HEK293T (cell line): ENCODE results near the gene CTTNBP2.

Experiments
- ARNT ChIP-seq: fragments of 450-650 bp; IDR thresholded peaks from 2 replicates; pipeline ENCODE4 v1.6.1; 2017; ENCODE audit warnings: mild to moderate bottlenecking
- CTBP1 ChIP-seq: fragments of 450-650 bp; IDR thresholded peaks from 2 replicates; pipeline ENCODE4 v1.6.1; 2016; ENCODE audit warnings: borderline replicate concordance
- FOXM1 ChIP-seq: fragments of 450-650 bp; IDR thresholded peaks from 2 replicates; pipeline ENCODE4 v1.6.1; 2017; ENCODE audit warnings: mild to moderate bottlenecking, borderline replicate concordance
- SP1 ChIP-seq: fragments of 450-650 bp; IDR thresholded peaks from 2 replicates; pipeline ENCODE4 v1.6.1; 2017
- SUZ12 ChIP-seq: fragments of 450-650 bp; IDR thresholded peaks from 2 replicates; pipeline ENCODE4 v1.6.1; 2016; ENCODE audit warnings: mild to moderate bottlenecking
- TARDBP ChIP-seq: fragments of 450-650 bp; IDR thresholded peaks from 2 replicates; pipeline ENCODE4 v1.6.1; 2016
- TF ChIP-seq, protein P1 (sequence below): fragments of 450-650 bp; IDR thresholded peaks from 2 replicates; pipeline ENCODE4 v1.6.1; 2016

DNA sequence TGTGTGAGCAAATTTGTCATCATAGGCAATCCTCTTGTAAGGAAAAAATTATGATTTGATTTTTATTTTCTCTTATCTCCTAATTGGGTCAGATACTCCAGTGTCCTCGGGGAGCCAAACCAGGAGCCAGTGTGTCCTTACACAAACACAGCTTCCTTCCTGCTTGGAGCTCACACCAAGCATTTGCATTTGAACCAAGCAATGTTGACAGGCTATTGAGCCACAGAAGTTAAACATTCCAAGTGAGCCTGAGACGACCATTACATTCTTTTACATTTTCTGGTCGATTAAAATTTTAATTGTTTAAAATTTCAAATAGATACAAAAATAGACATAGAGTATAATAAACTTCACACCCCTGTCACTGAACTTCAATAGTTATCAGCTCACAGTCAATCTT lies 198.6 kb downstream of the CTTNBP2 start:
- TF ChIP-seq, protein P1, sequence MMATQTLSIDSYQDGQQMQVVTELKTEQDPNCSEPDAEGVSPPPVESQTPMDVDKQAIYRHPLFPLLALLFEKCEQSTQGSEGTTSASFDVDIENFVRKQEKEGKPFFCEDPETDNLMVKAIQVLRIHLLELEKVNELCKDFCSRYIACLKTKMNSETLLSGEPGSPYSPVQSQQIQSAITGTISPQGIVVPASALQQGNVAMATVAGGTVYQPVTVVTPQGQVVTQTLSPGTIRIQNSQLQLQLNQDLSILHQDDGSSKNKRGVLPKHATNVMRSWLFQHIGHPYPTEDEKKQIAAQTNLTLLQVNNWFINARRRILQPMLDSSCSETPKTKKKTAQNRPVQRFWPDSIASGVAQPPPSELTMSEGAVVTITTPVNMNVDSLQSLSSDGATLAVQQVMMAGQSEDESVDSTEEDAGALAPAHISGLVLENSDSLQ = no peak
- TF ChIP-seq ARNT = no peak
- TF ChIP-seq SUZ12 = no peak
- no peak for TF ChIP-seq TARDBP
- TF ChIP-seq SP1 = no peak
- no peak for TF ChIP-seq CTBP1
- no peak for TF ChIP-seq FOXM1
